Retinal pigment epithelial cell (primary cell): ENCODE measurements around the gene COMMD4.
"Not testable (repeated sequence)": the region's sequence is repeated elsewhere in the genome, so short reads cannot be mapped to it uniquely, and the experiment has no call there.

Experiments used
- DNase-seq: peaks from one replicate; pipeline ENCODE4 v3.0.0-alpha.2; 2010; ENCODE audit warnings: low read depth
- H3K4me3 ChIP-seq: 2 replicates; pipeline ENCODE4 v1.5.1; 2011; ENCODE audit warnings: mild to moderate bottlenecking, low read length, control low read depth, moderate library complexity
- CTCF ChIP-seq: conservative IDR thresholded peaks from 2 replicates; pipeline ENCODE4 v1.5.1; 2011; ENCODE audit warnings: low read depth, low read length, control low read depth, inconsistent platforms

Gene COMMD4

GRCh38 chr15:75368689-75369239, 32.9 kb downstream of the COMMD4 start:
- peak overlapping the region; percentile 73 for H3K4me3 ChIP-seq
- no peak for DNase-seq
- TF ChIP-seq CTCF: no peak

- no peak for DNase-seq
- no peak for TF ChIP-seq CTCF
- H3K4me3 ChIP-seq: no peak overlapping the region
Measured at GRCh38 chr15:75369897-75370581, 34.2 kb downstream of the COMMD4 start.

GRCh38 chr15:75371486-75371885, 35.6 kb downstream of the COMMD4 start:
- no peak overlapping the region for H3K4me3 ChIP-seq
- TF ChIP-seq CTCF: no peak
- DNase-seq: no peak

- no peak for DNase-seq
Measured at GRCh38 chr15:75371901-75372688, 36.2 kb downstream of the COMMD4 start.

GRCh38 chr15:75380773-75381172, 44.9 kb downstream of the COMMD4 start:
- TF ChIP-seq CTCF: no peak
- DNase-seq: no peak
- H3K4me3 ChIP-seq: no peak overlapping the region

More at GRCh38 chr15:75371901-75372688, 36.2 kb downstream of the COMMD4 start:
- no peak overlapping the region for H3K4me3 ChIP-seq
- no peak for TF ChIP-seq CTCF

- H3K4me3 ChIP-seq, DNase-seq: not testable (repeated sequence)
Measured at GRCh38 chr15:75383986-75384385, 48.1 kb downstream of the COMMD4 start.
